RPMI7951 (cell line): ENCODE data around the gene ADORA2A. TPM values are rescaled to one million over a fixed set of nuclear protein-coding genes. Genes with fewer than 3 reads are reported as not detected.

Experiments
- DNase-seq: peaks from one replicate; pipeline ENCODE4 v3.0.0-alpha.2; 2012; ENCODE audit warnings: low read depth
- total RNA-seq: library from RNA; depleted of rRNA; stranded (reverse); fragments of >200 nt; shearing (Covaris generic); gene quantifications from 2 replicates; pipeline ENCODE4 v1.2.3, GENCODE V29; 2014; rRNA removed

The ADORA2A gene
- total RNA-seq, result 3.7 and 4.2 TPM in 2 replicates

GRCh38 chr22:24427500-24428164, at the start of gene ADORA2A:
ADORA2A (plus strand) TSS chr22:24427599; CDS start chr22:24433405, 5,806 bp downstream.
- peak; percentile 19 for DNase-seq

- no peak for DNase-seq
Measured at GRCh38 chr22:24379536-24379935, 47.9 kb upstream of the ADORA2A start.

- no peak for DNase-seq
Measured at GRCh38 chr22:24380220-24380904, 47.0 kb upstream of the ADORA2A start.

- no peak for DNase-seq
Measured at GRCh38 chr22:24380905-24381230, 46.5 kb upstream of the ADORA2A start.

GRCh38 chr22:24383061-24383460, 44.3 kb upstream of the ADORA2A start:
- no peak for DNase-seq

- no peak for DNase-seq
Measured at GRCh38 chr22:24384131-24384530, 43.3 kb upstream of the ADORA2A start.

GRCh38 chr22:24386937-24387471, 40.4 kb upstream of the ADORA2A start:
- no peak for DNase-seq

GRCh38 chr22:24389680-24390079, 37.7 kb upstream of the ADORA2A start:
- DNase-seq, result no peak

- DNase-seq, result no peak
Measured at GRCh38 chr22:24390156-24390555, 37.2 kb upstream of the ADORA2A start.

GRCh38 chr22:24390576-24390975, 36.8 kb upstream of the ADORA2A start:
- no peak for DNase-seq

GRCh38 chr22:24391836-24392217, 35.6 kb upstream of the ADORA2A start:
- DNase-seq, result peak; percentile 56

- no peak for DNase-seq
Measured at GRCh38 chr22:24392218-24392931, 35.0 kb upstream of the ADORA2A start.

GRCh38 chr22:24393012-24393559, 34.3 kb upstream of the ADORA2A start:
- DNase-seq, result no peak

GRCh38 chr22:24393848-24394247, 33.6 kb upstream of the ADORA2A start:
- no peak for DNase-seq

- DNase-seq, result no peak
Measured at GRCh38 chr22:24394254-24394653, 33.1 kb upstream of the ADORA2A start.

- DNase-seq, result peak; percentile 14
Measured at GRCh38 chr22:24398409-24398808, 29.0 kb upstream of the ADORA2A start.

- no peak for DNase-seq
Measured at GRCh38 chr22:24400034-24400725, 27.2 kb upstream of the ADORA2A start.

- DNase-seq, result peak; percentile 26
Measured at GRCh38 chr22:24400726-24401596, 26.4 kb upstream of the ADORA2A start.

- DNase-seq, result no peak
Measured at GRCh38 chr22:24401931-24402367, 25.4 kb upstream of the ADORA2A start.

- peak; percentile 91 for DNase-seq
Measured at GRCh38 chr22:24402460-24403192, 24.8 kb upstream of the ADORA2A start.
